Epithelial cell of esophagus (primary cell): ENCODE results near the gene HIPK2.

Experiments
- DNase-seq: peaks from one replicate; pipeline ENCODE4 v3.0.0; 2010; ENCODE audit warnings: low read depth
- H3K4me3 ChIP-seq: 2 replicates; pipeline ENCODE4 v1.5.1; 2011; ENCODE audit warnings: mild to moderate bottlenecking, low read length, control low read depth
- CTCF ChIP-seq: IDR thresholded peaks from 2 replicates; pipeline ENCODE4 v1.5.1; 2011; ENCODE audit warnings: low read depth, mild to moderate bottlenecking, low read length, control low read depth, inconsistent platforms; ENCODE audit not compliant: insufficient read depth; ENCODE audit errors: missing control alignments

The HIPK2 gene

DNA sequence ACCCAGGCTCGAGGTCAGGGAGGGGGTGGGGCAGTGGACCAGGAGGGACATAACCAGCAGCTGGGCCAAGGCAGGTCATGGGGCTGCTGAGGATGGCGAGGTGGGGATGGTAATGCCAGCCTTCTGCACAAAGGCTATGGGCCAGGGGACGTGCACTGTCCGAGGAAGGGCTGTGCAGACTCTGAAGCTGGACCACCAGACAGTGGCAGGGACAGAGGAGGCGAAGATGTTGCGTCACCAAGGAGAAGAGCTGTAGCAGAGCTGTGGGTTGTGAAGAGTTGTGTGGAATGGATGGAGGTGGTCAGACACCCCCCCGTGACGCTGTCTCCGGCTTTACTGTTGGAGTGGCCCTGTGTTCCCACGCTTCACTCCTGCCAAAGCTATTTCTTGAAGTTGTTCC, 252.6 kb downstream of the HIPK2 start:
- TF ChIP-seq CTCF, result no peak
- no peak overlapping the region for H3K4me3 ChIP-seq
- no peak for DNase-seq

- no peak overlapping the region for H3K4me3 ChIP-seq
- DNase-seq, result no peak
- TF ChIP-seq CTCF, result no peak
These were observed 253.6 kb downstream of the HIPK2 start for GRCh38 chr7:139523968-139524815.

DNA sequence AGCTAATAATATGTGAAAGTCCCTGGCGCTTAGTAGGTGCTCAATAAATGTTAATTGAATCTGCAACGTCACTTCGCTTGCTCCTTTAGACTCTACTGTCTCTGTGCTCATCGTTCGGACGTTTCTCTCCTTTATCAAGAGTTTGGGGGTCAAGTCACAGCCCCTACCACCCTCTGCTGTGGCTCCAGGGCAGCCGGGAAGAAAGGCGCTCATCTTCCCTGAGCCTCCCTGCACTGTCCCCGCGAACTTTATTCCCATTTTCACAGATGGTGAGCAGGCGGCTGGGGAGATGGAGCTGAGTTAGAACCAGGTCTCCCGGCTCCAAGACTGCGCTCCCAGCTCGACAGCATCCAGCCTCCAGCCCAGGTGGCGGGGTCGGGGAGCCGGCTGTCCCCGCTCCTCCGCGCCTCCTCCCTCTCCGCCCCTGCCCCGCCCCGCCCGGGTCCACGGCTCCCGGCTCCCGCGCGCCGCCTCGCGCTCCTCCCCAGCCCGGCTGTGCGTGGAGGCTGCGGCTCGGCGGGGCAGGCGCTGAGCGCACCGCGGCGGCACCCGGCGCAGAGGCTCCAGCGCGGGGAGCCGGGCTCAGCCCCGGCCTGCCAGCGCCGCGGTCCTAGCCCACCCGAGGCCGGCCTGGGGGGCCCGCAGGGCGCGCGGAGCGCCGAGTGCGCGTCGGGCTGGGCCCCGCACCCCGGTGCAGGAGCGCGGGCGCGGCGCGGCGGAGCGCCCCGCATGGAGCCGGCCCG, 254.4 kb downstream of the HIPK2 start, which contains the start of gene CLEC2L:
TSS of gene CLEC2L (plus strand) at position 487 of the 743 bp plus-strand sequence. CDS start at position 730, 243 bp downstream.
- TF ChIP-seq CTCF, result no peak
- DNase-seq, result peak; percentile 6
- no peak within 1 kb of the TSS for H3K4me3 ChIP-seq

DNA sequence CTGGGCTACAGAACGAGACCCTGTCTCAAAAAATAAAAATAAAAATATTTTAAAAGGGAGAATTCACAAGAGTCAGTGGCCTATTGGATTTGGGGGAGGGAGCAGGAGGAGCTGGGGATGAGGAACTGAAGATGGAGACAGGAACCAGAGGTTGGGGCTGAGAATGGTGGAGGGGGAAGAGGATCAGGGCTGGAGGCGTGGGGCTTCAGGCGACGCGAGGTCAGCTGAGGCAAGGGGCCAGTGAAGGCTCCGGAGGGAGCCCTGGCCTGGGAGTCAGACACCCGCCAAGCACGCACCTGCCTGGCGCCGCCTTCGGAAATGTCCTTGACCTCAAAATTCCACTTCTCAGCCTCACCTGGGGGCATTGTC, 255.0 kb downstream of the HIPK2 start:
- DNase-seq, result no peak
- no peak for TF ChIP-seq CTCF
- no peak overlapping the region for H3K4me3 ChIP-seq

- no peak for TF ChIP-seq CTCF
- no peak for DNase-seq
- H3K4me3 ChIP-seq, result no peak overlapping the region
These were observed 256.4 kb downstream of the HIPK2 start for GRCh38 chr7:139521439-139521838.

- DNase-seq, result no peak
- H3K4me3 ChIP-seq, result no peak overlapping the region
- TF ChIP-seq CTCF, result no peak
These were observed 262.5 kb downstream of the HIPK2 start for GRCh38 chr7:139515266-139515665.
